Measurements from ENCODE around the gene MS4A18. TPM values are rescaled to one million over a fixed set of nuclear protein-coding genes. Genes with fewer than 3 reads are reported as not detected.
"Not testable (repeated sequence)": the region's sequence is repeated elsewhere in the genome, so short reads cannot be mapped to it uniquely, and the experiment has no call there.

MS4A18 gene
- total RNA-seq, 2 experiments from 2014 or later: not detected

GRCh38 chr11:60753309-60753708 lies 28.8 kb downstream of the MS4A18 start:
- peaks cover 25% of the 10 kb centered on the region for H3K27me3 Mint-ChIP-seq
- no peaks in the 10 kb centered on the region for H3K9me3 Mint-ChIP-seq
- H3K36me3 Mint-ChIP-seq: no peaks in the 10 kb centered on the region
- no peak for DNase-seq
- H3K27ac Mint-ChIP-seq: no peak overlapping the region
- H3K4me1 Mint-ChIP-seq: no peaks in the 10 kb centered on the region
- no peak overlapping the region for H3K4me3 Mint-ChIP-seq

GRCh38 chr11:60754887-60755286 lies 30.4 kb downstream of the MS4A18 start:
- Mint-ChIP-seq H3K9me3 (no peaks in the 10 kb centered on the region), H3K27ac (no peak overlapping the region), H3K4me1 (no peaks in the 10 kb centered on the region), H3K36me3 (no peaks in the 10 kb centered on the region), H3K27me3 (peaks cover 36% of the 10 kb centered on the region), H3K4me3 (no peak overlapping the region)
- no peak for DNase-seq

- DNase-seq: no peak
- H3K9me3 Mint-ChIP-seq: no peaks in the 10 kb centered on the region
- peaks cover 43% of the 10 kb centered on the region for H3K27me3 Mint-ChIP-seq
- H3K4me1 Mint-ChIP-seq: no peaks in the 10 kb centered on the region
- H3K27ac Mint-ChIP-seq: no peak within 1 kb of the TSS
- H3K36me3 Mint-ChIP-seq: no peaks in the 10 kb centered on the region
- H3K4me3 Mint-ChIP-seq: no peak within 1 kb of the TSS
Measured at GRCh38 chr11:60756307-60757032, 31.9 kb downstream of the MS4A18 start, which contains the start of gene MS4A15. Gene MS4A15 (plus strand): TSS chr11:60756867. CDS start chr11:60763734, 6,867 bp downstream.

- H3K27ac Mint-ChIP-seq: no peak overlapping the region
Measured at GRCh38 chr11:60757231-60757800, 32.8 kb downstream of the MS4A18 start.

GRCh38 chr11:60758671-60759070 lies 34.2 kb downstream of the MS4A18 start:
- not testable (repeated sequence) for H3K27ac Mint-ChIP-seq, DNase-seq, H3K4me1 Mint-ChIP-seq, H3K36me3 Mint-ChIP-seq, H3K4me3 Mint-ChIP-seq, H3K9me3 Mint-ChIP-seq
- peaks cover 32% of the 10 kb centered on the region for H3K27me3 Mint-ChIP-seq

More at GRCh38 chr11:60757231-60757800, 32.8 kb downstream of the MS4A18 start:
- no peaks in the 10 kb centered on the region for H3K9me3 Mint-ChIP-seq
- H3K4me3 Mint-ChIP-seq: no peak overlapping the region
- peaks cover 41% of the 10 kb centered on the region for H3K27me3 Mint-ChIP-seq
- no peaks in the 10 kb centered on the region for H3K4me1 Mint-ChIP-seq
- H3K36me3 Mint-ChIP-seq: no peaks in the 10 kb centered on the region
- no peak for DNase-seq

GRCh38 chr11:60759438-60760225 lies 35.1 kb downstream of the MS4A18 start:
- not testable (repeated sequence) for H3K27ac Mint-ChIP-seq, H3K4me1 Mint-ChIP-seq, H3K9me3 Mint-ChIP-seq, H3K36me3 Mint-ChIP-seq, H3K4me3 Mint-ChIP-seq, DNase-seq
- peaks cover 40% of the 10 kb centered on the region for H3K27me3 Mint-ChIP-seq

- Mint-ChIP-seq H3K4me3 (no peak overlapping the region), H3K9me3 (no peaks in the 10 kb centered on the region), H3K27me3 (peaks cover 49% of the 10 kb centered on the region), H3K4me1 (peaks cover 4% of the 10 kb centered on the region), H3K27ac (no peak overlapping the region), H3K36me3 (no peaks in the 10 kb centered on the region)
- no peak for DNase-seq
Measured at GRCh38 chr11:60761436-60762190, 37.1 kb downstream of the MS4A18 start.

GRCh38 chr11:60762851-60763691 lies 38.6 kb downstream of the MS4A18 start:
- Mint-ChIP-seq H3K9me3 (no peaks in the 10 kb centered on the region), H3K4me1 (peaks cover 4% of the 10 kb centered on the region), H3K27ac (no peak overlapping the region), H3K4me3 (no peak overlapping the region), H3K36me3 (no peaks in the 10 kb centered on the region), H3K27me3 (peaks cover 50% of the 10 kb centered on the region)
- no peak for DNase-seq

- no peak overlapping the region for H3K4me3 Mint-ChIP-seq
- H3K4me1 Mint-ChIP-seq: peaks cover 4% of the 10 kb centered on the region
- peaks cover 43% of the 10 kb centered on the region for H3K27me3 Mint-ChIP-seq
- no peak overlapping the region for H3K27ac Mint-ChIP-seq
- H3K9me3 Mint-ChIP-seq: no peaks in the 10 kb centered on the region
- no peak for DNase-seq
- no peaks in the 10 kb centered on the region for H3K36me3 Mint-ChIP-seq
Measured at GRCh38 chr11:60763692-60764369, 39.3 kb downstream of the MS4A18 start.

- DNase-seq: no peak
- Mint-ChIP-seq H3K9me3 (no peaks in the 10 kb centered on the region), H3K27me3 (peaks cover 34% of the 10 kb centered on the region), H3K27ac (no peak overlapping the region), H3K4me1 (peaks cover 4% of the 10 kb centered on the region), H3K4me3 (no peak overlapping the region), H3K36me3 (no peaks in the 10 kb centered on the region)
Measured at GRCh38 chr11:60764879-60765278, 40.4 kb downstream of the MS4A18 start.

GRCh38 chr11:60765355-60765754 lies 40.8 kb downstream of the MS4A18 start:
- Mint-ChIP-seq H3K4me3 (no peak overlapping the region), H3K27ac (no peak overlapping the region), H3K9me3 (no peaks in the 10 kb centered on the region), H3K4me1 (peaks cover 4% of the 10 kb centered on the region), H3K27me3 (peaks cover 30% of the 10 kb centered on the region), H3K36me3 (no peaks in the 10 kb centered on the region)
- no peak for DNase-seq

- no peak overlapping the region for H3K27ac Mint-ChIP-seq
- DNase-seq: no peak
- no peaks in the 10 kb centered on the region for H3K36me3 Mint-ChIP-seq
- no peak overlapping the region for H3K4me3 Mint-ChIP-seq
- peaks cover 27% of the 10 kb centered on the region for H3K27me3 Mint-ChIP-seq
- peaks cover 4% of the 10 kb centered on the region for H3K4me1 Mint-ChIP-seq
- no peaks in the 10 kb centered on the region for H3K9me3 Mint-ChIP-seq
Measured at GRCh38 chr11:60766547-60766946, 42.0 kb downstream of the MS4A18 start.

GRCh38 chr11:60767388-60767811 lies 42.9 kb downstream of the MS4A18 start:
- peak; percentile 37 for DNase-seq
- H3K9me3 Mint-ChIP-seq: no peaks in the 10 kb centered on the region

GRCh38 chr11:60768202-60768601 lies 43.7 kb downstream of the MS4A18 start:
- Mint-ChIP-seq H3K4me3 (no peak overlapping the region), H3K4me1 (peaks cover 4% of the 10 kb centered on the region), H3K27ac (no peak overlapping the region), H3K9me3 (no peaks in the 10 kb centered on the region), H3K27me3 (peaks cover 22% of the 10 kb centered on the region), H3K36me3 (no peaks in the 10 kb centered on the region)
- DNase-seq: no peak

More at GRCh38 chr11:60767388-60767811, 42.9 kb downstream of the MS4A18 start:
- no peak overlapping the region for H3K27ac Mint-ChIP-seq
- H3K36me3 Mint-ChIP-seq: no peaks in the 10 kb centered on the region
- H3K4me1 Mint-ChIP-seq: peaks cover 4% of the 10 kb centered on the region
- peaks cover 22% of the 10 kb centered on the region for H3K27me3 Mint-ChIP-seq
- H3K4me3 Mint-ChIP-seq: no peak overlapping the region

Measured in activated naive CD8-positive, alpha-beta T cell treated with anti-CD3 and anti-CD28 coated beads for 36 hours (primary cell).